A549 treated with AZD9567 at 1 μM for 4 hours (cell line): Measurements from ENCODE around the gene VSIG1. TPM values are rescaled to one million over a fixed set of nuclear protein-coding genes. Genes with fewer than 3 reads are reported as not detected.

ENCODE experiments used
- total RNA-seq: library from RNA; stranded (reverse); fragments of 200-300 nt; extraction: Qiagen RNA extraction; gene quantifications from 5 replicates; pipeline ENCODE4 v1.2.3, GENCODE V29; 2022; ENCODE audit not compliant: insufficient read depth

Gene VSIG1
- 0.12 to 0.41 TPM (median 0.20 TPM) in 4 of 5 replicates, not detected in the other for total RNA-seq

DNA sequence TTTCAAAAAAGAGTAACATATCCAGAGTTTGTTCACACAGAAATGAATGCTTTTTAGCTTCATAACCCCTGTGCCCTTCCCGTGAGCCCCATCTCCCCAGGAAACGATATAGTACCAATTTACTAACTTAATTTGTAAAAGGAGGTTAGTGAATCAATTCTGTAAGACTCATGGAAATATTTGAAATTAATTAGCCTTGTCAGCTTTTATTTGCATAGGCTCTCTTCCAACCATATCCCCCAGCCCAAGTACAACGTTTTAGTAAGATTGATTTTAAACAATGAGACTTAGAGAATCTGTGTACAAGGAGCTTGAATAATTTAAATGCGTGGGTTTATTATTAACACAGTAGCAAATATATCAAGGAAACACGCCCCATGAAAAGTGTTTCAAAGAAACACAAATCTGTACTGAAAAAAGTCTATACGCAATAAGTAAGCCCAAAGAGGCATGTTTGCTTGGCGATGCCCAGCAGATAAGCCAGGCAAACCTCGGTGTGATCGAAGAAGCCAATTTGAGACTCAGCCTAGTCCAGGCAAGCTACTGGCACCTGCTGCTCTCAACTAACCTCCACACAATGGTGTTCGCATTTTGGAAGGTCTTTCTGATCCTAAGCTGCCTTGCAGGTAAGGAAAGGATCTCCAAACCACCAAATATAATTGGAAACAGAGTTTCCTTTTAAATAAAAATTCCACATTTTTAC lies at the start of gene VSIG1:
VSIG1 (plus strand) TSS at position 512 of the 703 bp plus-strand sequence; CDS start at position 578, 66 bp downstream.

GRCh38 chrX:108091264-108091877 lies 46.5 kb downstream of the VSIG1 start, which contains the start of the genes ATG4A and PSMD10:
ATG4A (plus strand) TSS chrX:108091778; CDS start chrX:108091827, 49 bp downstream.
PSMD10 (minus strand) TSS chrX:108091542; CDS start chrX:108091520, 22 bp downstream.

Other genes starting within 250 kb of the VSIG1 start
- 6.3 to 16.4 TPM (median 7.7 TPM) in 5 replicates for gene MID2, start 219.2 kb upstream of the VSIG1 start, total RNA-seq
- gene TEX13B, start 62.7 kb upstream of the VSIG1 start, total RNA-seq = not detected in 5 replicates
- gene PSMD10, start 46.5 kb downstream of the VSIG1 start, total RNA-seq = 70.8 to 80.4 TPM (median 76.7 TPM) in 5 replicates
- gene ATG4A, start 46.7 kb downstream of the VSIG1 start, total RNA-seq = 7.0 to 16.2 TPM (median 8.0 TPM) in 5 replicates